GM18951 (cell line): Measurements from ENCODE around the gene OLR1.

Experiments used
- POLR2A ChIP-seq: IDR thresholded peaks from 4 replicates; pipeline ENCODE4 v1.6.1; 2011; ENCODE audit warnings: mild to moderate bottlenecking; ENCODE audit not compliant: insufficient read length, insufficient read depth; ENCODE audit errors: extremely low read depth
- in situ Hi-C: fragments of 300-500 bp; cut with MboI; formaldehyde crosslinking; loops from one replicate; pipeline ENCODE4 v1.12.0; 2022; ENCODE audit warnings: low sequenced_read_pairs, mixed read lengths, inconsistent platforms; ENCODE audit not compliant: unreplicated experiment

The OLR1 gene

GRCh38 chr12:10126413-10126812 lies 45.5 kb downstream of the OLR1 start:
- no peak for TF ChIP-seq POLR2A
- in situ Hi-C loops, result loop anchor here (25.0 kb wide), 2 partner anchors 314 to 489 kb away; no protein-coding TSS in a partner anchor

GRCh38 chr12:10122689-10123088 lies 49.2 kb downstream of the OLR1 start:
- TF ChIP-seq POLR2A, result no peak
- in situ Hi-C loops, result no loop called here

- TF ChIP-seq POLR2A, result no peak
- in situ Hi-C loops, result no loop called here
Observed at GRCh38 chr12:10121278-10121677, 50.7 kb downstream of the OLR1 start.

- in situ Hi-C loops, result no loop called here
- TF ChIP-seq POLR2A, result no peak
Observed at GRCh38 chr12:10119066-10119465, 52.9 kb downstream of the OLR1 start.

GRCh38 chr12:10115890-10116289 lies 56.0 kb downstream of the OLR1 start:
- in situ Hi-C loops, result no loop called here
- no peak for TF ChIP-seq POLR2A

- TF ChIP-seq POLR2A, result no peak
- in situ Hi-C loops, result no loop called here
Observed at GRCh38 chr12:10115311-10115710, 56.6 kb downstream of the OLR1 start.

- in situ Hi-C loops, result no loop called here
- TF ChIP-seq POLR2A, result no peak
Observed at GRCh38 chr12:10113920-10114319, 58.0 kb downstream of the OLR1 start.

GRCh38 chr12:10113075-10113474 lies 58.9 kb downstream of the OLR1 start:
- in situ Hi-C loops, result no loop called here
- no peak for TF ChIP-seq POLR2A

- in situ Hi-C loops, result no loop called here
- no peak for TF ChIP-seq POLR2A
Observed at GRCh38 chr12:10111451-10111850, 60.5 kb downstream of the OLR1 start.

GRCh38 chr12:10110256-10110844 lies 61.6 kb downstream of the OLR1 start:
- in situ Hi-C loops, result no loop called here
- no peak for TF ChIP-seq POLR2A
